HG03025 (cell line): ENCODE results near the gene EIF5AL1.
"Not testable (repeated sequence)": the region's sequence is repeated elsewhere in the genome, so short reads cannot be mapped to it uniquely, and the experiment has no call there.

Experiments
- ATAC-seq: cut with Tn5 transposase; IDR thresholded peaks from one replicate; pipeline ENCODE4 v1.9.1; 2021; ENCODE audit warnings: mild to moderate bottlenecking, moderate library complexity; ENCODE audit not compliant: unreplicated experiment, low FRiP score

Gene EIF5AL1

DNA sequence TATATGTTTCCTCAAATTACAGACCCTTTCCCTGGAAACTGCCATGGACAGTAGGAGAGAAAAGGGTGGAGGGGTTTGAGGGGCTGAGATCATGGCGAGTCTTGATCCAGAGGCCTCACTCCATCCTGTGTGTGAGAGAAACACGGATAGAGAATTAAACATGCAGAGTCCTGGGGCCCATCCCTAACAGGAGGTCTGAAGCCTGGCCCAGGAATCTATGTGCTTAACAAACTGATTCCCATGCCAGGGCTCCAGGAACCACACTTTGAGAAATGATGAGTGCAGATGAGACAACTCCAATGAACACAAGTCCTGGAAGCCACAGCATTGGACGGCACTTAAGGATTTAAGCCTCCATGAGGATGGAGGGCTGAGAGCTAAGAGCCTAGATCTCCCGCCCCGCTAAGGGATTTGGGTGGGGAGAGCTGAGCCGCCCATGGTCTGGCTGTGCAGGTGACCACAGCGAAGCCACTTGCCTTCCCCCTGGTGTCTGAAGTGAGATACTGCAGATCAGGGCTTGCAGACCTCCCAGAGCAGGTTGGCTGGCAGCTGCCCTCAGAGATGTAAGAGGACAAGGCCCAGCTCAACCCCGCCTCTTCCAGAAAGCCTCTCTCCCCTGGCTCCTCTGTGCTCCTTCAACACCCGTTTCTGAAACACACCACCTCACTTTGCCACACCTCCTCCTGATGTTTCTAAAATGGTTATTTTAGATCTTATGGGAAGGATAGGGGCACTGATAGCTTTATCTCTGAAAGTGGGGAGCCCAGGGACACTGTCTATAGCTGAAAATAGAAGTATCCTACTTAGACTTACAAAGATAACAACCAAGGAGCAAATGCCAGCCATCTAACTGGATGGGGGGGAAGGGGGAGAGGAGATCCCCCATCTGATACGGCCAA lies 24.8 kb upstream of the EIF5AL1 start:
- ATAC-seq: peak; percentile 80

DNA sequence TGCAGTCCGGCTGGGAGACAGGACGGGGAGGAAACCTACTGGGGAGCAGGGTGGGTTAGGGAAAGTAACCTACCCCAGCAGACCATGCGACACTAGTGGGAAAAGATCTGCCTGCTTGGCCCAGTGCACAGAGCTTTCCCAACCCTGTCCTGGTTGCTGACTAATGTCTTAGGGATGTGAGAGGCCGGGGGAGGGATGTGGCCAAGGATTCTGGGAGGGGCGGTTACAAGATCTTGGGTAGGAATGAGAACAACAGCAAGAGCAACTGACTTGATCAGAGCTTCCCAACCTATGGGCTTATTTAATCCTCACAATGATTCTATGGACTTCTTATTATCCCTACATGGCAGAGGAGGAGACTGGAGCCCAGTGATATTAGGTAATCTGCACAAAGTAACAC lies 24.0 kb upstream of the EIF5AL1 start:
- no peak for ATAC-seq

DNA sequence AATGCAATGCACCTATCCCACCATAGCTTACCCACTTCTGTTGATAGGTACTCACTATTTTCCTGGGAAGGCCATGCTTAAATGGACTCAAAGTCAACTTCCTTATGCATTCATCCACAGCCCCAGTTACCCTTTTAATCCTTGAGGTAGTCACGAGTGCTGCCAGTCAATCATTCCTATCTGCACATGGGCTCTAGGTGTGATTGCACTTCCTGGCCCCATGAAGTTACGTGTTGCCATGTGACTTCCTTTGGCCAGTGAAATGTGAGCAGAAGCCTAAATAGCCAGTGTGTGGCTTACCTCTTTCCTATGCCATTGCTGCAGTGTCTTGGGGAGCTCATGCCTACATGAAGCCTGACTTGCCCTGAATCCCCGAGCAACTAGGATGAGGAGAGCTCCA lies 23.5 kb upstream of the EIF5AL1 start:
- ATAC-seq: no peak

DNA sequence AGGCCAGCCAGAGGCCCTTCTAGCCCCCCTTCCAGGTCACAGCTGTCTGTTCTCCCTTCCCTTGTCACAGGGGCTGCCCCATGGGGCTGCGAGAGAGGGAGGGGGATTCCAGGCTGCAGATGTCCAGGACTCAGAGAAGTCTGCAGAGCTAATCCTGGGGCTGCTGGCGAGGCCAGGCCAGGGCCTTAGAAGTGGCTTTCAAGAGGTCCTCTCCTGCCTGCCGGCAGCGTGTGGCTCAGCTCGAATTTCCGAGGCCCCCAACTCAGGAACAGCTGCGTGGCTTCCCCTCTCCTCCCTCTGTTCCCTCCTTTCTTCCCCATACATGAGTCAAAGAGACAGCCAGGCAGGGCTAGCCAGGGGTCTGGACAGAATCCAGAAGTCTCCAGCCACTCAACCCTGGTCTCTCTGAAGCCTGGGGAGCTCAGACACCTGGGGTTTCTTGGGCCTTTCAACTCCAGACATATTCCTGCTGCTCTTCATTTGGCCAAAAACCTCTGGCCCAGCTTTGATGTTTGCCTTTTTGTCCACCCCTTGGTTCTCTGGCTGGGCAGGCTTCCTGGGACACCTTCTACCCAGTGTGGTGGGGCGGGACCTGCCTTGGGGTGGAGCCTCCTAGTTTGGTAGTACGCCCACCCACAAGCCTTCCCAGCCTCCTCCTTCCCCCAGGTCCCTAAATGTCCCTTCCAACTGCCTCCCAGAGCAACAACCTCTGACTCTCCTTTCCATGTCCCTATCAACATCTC lies 21.8 kb upstream of the EIF5AL1 start:
- no peak for ATAC-seq

DNA sequence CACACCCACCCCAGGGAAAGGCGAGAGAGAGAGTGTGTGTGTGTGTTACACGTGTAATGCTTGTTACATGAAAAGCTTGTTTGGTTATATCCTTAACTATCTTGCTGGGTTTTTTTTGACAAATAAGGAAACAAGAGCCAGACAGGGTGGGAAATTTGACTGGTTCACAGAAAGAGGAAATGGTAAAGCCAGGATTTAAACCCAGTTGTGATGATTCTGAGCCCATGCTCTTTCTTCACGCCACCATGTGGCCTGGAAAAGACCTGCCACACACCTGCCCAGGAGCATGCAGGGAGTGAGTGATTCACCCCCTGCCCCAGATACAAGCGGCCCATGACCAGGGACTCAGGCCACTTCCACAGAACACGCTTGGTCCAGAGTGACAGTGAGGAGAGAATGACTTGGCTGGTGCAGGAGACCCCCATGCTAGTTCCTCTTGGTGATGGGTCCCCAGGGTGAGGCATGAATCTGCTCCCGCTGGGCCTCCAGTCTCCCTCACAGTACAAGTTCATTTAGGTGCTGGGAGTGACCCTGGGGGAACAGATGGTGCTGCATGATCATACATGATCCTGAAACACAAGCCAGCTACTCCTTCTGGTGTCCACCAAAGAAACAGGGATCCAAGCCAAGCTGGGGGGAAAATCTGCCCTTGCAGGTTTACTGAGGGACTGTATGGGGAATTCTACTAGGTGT lies 21.0 kb upstream of the EIF5AL1 start:
- ATAC-seq: no peak

DNA sequence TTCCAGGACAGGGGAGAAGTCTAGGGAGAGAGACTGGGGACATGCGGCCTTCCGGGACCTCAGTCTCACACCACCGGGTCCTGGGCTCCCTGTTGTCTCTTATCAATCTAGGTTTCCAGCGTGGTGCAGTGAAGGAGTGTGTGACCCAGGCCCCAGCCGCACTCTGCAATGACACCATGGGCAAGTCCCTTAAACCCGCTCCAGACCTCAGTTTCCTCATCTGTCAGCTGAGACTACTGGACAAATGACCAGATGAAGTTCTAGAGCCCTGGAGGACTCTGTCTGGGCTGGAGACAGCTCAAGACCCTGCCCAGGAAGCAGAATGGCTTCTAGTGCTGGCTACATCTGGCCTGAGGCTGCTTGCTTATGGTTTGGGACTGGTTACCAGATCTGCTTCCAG lies 20.1 kb upstream of the EIF5AL1 start:
- ATAC-seq: no peak

DNA sequence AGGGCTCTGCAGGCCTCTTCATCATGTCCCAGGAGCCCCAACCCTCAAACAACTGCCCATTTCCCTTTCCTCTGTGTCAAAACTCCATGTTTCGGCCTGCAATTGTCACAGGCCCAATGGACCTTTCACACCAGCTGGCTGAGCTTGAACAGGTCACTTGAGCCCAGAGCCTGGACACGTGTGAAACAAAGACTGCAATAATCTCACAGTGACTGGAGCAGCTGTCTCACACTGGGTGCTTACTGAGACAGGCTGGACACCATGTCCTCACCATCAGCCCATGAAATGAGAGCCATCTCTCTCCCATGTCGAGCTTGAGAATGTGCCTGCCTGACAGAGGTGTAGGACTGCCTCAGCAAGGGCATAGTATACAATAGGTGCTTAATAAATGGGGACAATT lies 19.5 kb upstream of the EIF5AL1 start:
- no peak for ATAC-seq

DNA sequence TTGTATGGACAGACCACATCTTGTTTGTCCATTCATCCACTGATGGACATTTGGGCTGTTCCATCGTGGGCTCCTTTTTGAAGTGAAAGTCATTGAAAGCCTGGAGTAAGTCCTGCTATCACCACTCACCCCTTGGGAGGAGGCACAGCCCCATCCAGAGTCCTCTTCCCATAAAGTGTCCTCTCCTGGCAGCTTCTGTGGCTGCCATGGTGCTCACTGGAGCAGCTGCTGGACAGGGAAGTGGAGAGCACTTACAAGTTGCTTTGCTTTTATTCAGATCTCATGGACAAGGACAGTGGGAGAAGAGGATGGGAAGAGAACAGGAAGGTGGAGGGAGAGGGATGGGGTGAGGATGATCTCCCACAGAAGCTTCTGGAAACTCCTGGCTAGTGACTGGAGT lies 18.5 kb upstream of the EIF5AL1 start:
- ATAC-seq: no peak

DNA sequence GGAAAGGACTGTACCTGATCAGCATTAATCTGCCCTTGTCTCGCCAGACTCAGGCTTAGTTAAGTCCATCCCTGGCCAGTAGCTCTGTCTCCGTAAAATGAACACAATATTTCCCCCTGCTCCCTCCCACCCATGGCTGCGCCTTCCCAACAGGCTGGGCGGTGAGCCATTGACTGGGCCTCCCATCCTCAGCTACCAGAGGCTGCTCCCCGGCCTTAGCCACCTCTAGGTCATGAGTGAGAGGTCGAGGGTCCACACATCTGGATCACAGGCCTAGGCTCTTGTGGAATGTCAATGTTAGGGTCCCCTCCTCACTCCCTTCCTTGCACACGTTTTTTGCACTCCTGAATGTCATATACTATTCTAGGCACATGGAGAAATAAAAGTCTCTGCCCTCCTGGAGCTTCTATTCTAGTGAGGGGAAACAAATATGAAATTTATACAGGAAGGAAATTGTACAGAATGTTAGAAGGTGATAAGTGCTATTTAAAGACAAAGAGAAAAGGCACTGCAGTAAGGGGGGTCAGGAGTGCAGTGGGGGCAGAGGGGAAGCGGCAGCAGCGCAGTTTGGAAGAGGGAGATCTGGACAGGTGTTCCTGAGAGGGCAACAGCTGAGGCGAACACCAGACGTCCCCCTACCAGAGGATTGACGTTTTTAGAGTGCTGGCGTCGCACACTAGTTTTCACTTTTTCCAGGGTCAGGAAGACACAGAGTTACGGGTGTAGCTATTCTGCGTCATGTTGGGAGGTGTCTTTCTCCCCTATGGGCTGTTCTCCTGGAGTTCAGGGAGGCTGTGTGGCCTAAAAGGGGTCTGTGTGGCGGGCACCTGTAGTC lies 17.2 kb upstream of the EIF5AL1 start:
- ATAC-seq: no peak

DNA sequence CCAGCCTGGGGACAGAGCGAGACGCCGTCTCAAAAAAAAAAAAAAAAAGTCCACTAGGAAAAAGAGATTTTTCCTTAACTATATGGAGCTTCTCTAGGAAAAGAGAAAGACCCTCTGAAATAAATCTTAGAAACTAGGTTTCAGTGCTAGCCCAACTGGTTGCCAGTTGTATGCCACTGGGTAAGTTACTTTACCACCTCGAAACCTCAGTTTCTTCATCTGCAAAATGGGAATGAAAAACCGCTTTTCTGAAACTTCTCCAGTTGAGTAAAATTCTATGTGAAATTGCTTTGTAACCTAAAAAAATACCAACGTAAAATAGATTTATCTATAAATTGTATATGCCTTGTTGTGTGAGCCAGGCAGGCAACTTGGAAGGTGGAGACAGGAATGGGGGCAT lies 16.5 kb upstream of the EIF5AL1 start:
- no peak for ATAC-seq

DNA sequence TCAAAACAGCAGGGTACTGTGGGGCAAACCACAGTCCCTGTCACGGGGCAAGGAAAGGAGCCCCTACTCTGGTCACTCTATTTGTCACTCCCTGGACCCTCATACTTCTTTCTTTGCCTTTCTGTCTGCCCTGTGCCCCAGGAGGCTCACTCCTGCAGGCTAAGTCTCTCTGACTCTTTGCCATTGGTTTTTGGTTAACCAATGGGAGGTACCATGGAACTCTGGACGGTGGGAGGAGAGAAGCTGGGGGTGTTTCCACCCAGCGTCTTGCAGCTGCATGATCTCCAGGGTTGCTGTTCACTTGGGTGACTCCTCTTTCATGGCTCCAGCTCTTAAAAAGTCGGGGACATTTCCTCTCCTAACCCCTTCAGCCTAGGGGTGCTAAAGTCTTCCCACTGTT lies 15.4 kb upstream of the EIF5AL1 start:
- no peak for ATAC-seq

DNA sequence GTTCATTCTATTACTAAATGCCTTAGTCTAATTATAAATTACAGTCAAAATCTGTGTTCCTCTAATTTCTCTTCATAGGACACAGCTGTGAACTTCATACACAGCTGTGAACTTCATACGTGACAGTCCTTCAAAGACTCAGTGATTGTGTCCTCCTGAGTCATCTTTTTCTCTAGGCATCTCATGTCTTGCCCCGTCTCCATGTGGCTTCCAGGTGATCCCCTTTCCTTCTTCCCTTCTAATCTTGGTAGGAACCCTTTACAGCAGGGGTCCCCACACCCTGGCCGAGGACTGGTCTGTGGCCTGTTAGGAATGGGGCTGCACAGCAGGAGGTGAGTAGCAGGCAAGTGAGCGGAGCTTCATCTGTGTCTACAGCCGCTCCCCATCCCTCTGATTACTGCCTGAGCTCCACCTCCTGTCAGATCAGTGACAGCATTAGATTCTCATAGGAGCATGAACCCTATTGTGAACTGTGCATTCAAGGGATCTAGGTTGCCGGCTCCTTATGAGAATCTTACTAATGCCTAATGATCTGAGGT lies 14.0 kb upstream of the EIF5AL1 start:
- no peak for ATAC-seq

DNA sequence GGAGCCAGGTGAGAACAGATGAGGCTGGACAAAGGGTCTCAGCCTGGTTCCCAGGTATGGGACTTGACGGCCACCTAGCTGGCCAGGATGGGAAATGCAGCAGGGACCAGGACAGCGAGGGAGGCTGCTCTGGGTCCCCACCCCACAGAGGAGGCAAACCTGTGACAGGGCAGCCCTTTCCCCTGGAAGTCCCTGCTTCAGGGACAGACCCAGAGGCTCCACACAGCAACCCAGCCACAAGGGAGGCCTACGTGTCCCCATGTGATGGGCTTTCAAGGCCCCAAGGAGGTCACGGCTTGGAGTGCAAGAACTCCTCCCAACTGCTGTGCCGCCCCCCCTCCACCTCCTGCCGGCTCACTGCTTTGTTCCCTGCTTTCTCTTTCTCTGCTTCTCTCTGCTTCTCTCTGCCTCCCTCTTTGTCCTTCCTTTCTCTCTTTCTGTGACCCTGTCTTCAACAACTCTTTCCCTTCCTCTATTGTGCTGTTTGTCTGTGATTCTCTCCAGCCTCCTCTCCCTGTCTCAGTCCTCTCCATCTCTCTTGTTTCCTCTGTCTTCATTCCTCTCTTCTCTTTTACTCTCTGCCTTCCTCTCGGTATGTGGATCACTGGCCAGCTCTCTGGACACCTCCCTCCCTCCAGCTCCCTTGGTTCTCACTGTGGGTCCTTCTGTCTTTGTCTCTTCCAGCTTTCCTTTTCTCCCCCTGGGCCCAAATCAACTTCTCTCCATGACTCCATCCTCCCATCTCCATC lies 9.6 kb upstream of the EIF5AL1 start:
- ATAC-seq: no peak

DNA sequence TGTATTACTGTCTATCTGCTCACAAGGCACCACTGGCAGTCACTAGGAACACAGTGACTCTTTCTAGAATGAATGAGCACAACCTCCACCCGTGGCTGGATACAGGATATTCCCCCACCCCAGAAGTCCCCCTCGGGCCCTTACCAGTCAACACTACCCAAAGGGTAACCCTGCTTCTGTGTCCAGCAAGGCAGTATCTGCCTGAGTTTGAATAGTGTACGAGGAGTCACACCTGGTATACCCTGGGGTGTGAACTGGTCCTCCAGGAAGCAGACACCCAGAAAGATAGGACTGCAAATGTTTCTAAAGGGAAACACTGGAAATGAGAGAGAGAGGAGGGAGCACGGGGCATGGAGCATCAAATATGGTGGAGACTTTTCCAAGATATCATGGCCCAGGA lies 8.5 kb upstream of the EIF5AL1 start:
- not testable (repeated sequence) for ATAC-seq

DNA sequence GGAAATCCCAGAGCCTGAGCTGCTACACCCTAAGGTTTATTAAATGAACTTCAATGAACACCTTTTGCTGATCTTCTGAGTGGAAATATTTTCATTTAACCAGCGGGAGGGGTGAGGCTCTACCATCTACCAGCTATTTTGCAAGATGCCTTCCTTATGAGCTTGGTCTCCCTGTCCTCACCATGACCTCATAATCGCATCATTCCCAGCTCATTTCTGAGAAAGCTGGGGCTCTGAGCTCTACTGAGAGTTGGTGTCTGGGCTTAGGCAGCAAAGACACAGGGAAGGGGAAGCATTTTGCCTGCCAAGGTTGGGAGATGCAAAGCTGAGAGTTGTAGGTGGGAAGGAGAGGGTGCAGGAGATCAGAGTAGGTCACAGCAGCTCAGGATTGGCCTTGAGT lies 7.8 kb upstream of the EIF5AL1 start:
- ATAC-seq: not testable (repeated sequence)

DNA sequence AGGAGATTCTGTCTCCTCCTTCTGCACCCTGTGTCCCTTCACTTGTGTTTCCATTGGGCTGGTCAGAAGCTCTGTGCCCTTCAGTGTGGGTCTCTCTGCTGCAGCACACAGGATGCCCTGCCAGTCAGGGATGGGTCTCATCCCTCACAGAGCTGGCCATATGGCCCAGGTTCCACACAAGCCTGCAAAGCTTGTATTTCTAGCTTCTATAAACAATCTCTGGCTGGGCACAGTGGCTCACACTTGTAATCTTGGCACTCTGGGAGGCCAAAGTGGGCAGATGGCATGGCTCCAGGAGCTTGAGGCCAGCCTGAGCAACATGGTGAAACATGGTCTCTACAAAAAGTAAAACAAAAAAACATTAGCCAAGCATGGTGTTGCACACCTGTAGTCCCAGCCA lies 7.0 kb upstream of the EIF5AL1 start:
- not testable (repeated sequence) for ATAC-seq

DNA sequence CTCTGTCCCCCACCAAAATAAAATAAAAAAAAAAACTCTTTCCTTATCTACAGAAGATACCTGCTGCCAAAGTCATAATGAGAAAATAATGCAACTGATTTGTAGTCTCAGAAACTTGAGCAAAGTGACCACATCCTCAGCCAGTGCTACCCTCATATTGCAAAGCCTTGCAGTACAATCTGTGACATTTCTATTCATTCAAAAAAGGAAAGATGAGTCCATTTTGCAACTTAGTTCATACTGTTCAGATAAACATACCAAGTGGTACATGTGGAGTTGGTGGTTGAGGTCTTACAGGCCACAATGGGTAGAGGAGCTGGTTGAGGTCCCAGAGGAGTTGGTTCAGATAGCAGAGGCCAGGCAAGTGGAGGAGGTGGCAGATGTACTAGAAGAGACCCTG lies 6.5 kb upstream of the EIF5AL1 start:
- ATAC-seq: no peak

DNA sequence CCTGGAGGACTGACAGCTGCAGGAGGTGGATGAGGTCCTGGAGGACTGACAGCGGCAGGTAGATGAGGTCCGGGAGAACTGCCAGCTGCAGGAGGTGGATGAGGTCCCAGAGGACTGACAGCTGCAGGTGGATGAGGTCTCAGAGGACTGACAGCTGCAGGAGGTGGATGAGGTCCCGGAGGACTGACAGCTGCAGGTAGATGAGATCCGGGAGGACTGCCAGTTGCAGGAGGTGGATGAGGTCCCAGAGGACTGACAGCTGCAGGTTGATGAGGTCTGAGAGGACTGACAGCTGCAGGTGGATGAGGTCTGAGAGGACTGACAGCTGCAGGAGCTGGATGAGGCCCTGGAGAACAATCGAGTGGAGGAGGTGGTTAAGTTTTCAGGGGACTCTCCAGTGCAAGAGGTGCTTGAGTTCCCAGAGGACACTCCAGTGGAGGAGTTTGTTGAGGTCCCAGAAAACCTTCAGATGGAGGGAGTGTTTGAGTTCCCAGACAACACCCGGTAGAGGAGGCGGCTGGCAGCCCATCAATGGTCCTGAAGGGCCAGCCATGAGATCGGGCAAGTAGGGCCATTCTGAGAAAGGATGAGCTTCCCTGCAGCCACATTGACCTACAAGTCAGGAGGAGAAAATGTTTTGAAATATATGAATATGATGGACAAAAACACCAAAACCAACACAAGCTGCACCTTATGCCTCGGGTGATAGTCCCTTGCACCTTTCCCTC lies 4.7 kb upstream of the EIF5AL1 start:
- no peak for ATAC-seq

DNA sequence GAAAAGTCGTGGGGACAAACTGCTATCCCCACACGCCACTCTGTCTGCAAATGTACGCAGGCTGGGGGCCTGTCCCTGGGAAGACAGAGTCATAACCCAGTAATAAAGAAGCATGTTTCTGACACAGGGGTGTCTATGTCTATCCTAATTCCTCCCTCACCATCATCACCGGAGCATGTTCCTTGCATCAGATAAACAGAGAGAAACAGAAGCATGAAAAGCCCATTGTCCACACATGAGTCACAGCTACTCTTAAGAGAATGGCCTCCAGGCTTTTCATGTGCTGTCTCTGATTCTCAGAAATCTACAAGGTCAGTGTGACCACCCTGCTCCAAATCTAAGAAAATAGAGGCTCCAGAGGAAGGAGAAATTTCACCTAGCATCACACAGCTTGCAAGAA lies 4.1 kb upstream of the EIF5AL1 start:
- ATAC-seq: not testable (repeated sequence)
